Mesenchymal stem cell (in vitro differentiated cells and primary cell): ENCODE measurements around the gene TNFRSF4.
A peak's percentile ranks its signal among the peaks of the same experiment; 100 is the strongest.

Source experiments
- DNase-seq: peaks from one replicate; pipeline ENCODE4 v3.0.0-alpha.2; 2013
- H2AFZ ChIP-seq: one replicate; pipeline ENCODE4 v1.6.1; 2013; ENCODE audit warnings: low read depth, mild to moderate bottlenecking, control low read depth, inconsistent platforms, low read length, moderate library complexity
- H2AK5ac ChIP-seq: 2 replicates; pipeline ENCODE4 v1.6.1; 2013; ENCODE audit warnings: low read length, moderate library complexity, mild to moderate bottlenecking, inconsistent platforms; ENCODE audit not compliant: severe bottlenecking
- H2BK120ac ChIP-seq: one replicate; pipeline ENCODE4 v1.6.1; 2013; ENCODE audit warnings: low read depth, mild to moderate bottlenecking, inconsistent platforms, low read length, moderate library complexity
- H2BK12ac ChIP-seq, 2 experiments: one replicate each; pipeline ENCODE4 v1.6.1; 2013; ENCODE audit warnings: inconsistent platforms in 2 of 2, low read length in 2 of 2, mild to moderate bottlenecking in 2 of 2, moderate library complexity in 2 of 2, control low read depth in 1 of 2
- H2BK15ac ChIP-seq: one replicate; pipeline ENCODE4 v1.6.1; 2013; ENCODE audit warnings: mild to moderate bottlenecking, low read depth, inconsistent platforms; ENCODE audit not compliant: poor library complexity, severe bottlenecking
- H2BK5ac ChIP-seq: 2 replicates; pipeline ENCODE4 v1.6.1; 2013; ENCODE audit warnings: low read depth, mild to moderate bottlenecking, low read length, control low read depth, inconsistent platforms; ENCODE audit not compliant: poor library complexity, severe bottlenecking
- H3K14ac ChIP-seq, 2 experiments: one replicate each; pipeline ENCODE4 v1.6.1; 2013; ENCODE audit warnings: inconsistent platforms in 2 of 2, low read length in 2 of 2, control low read depth in 1 of 2, mild to moderate bottlenecking in 1 of 2, moderate library complexity in 1 of 2
- H3K18ac ChIP-seq, 2 experiments: one replicate each; pipeline ENCODE4 v1.6.1; 2013; ENCODE audit warnings: inconsistent platforms in 2 of 2, low read length in 2 of 2, control low read depth in 1 of 2, low read depth in 1 of 2, mild to moderate bottlenecking in 1 of 2
- H3K23ac ChIP-seq, 2 experiments: one replicate each; pipeline ENCODE4 v1.6.1; 2013; ENCODE audit warnings: inconsistent platforms in 2 of 2, low read length in 2 of 2, mild to moderate bottlenecking in 2 of 2, moderate library complexity in 2 of 2, control low read depth in 1 of 2
- H3K27ac ChIP-seq: 2 replicates; pipeline ENCODE4 v1.5.1; 2013; ENCODE audit warnings: mild to moderate bottlenecking, moderate library complexity, low read length, control low read depth, inconsistent platforms; ENCODE audit not compliant: poor library complexity, severe bottlenecking
- H3K27me3 ChIP-seq, 2 experiments: 2 replicates each; pipeline versions ENCODE4 v1.6.1 to v1.7.0; 2013; ENCODE audit warnings: low read length in 2 of 2, mild to moderate bottlenecking in 2 of 2, moderate library complexity in 2 of 2, control low read depth in 1 of 2, inconsistent platforms in 1 of 2; ENCODE audit not compliant: control insufficient read depth in 1 of 2, insufficient read depth in 1 of 2
- H3K36me3 ChIP-seq, 2 experiments: 2 replicates each; pipeline versions ENCODE4 v1.6.1 to v1.7.0; 2013; ENCODE audit warnings: low read length in 2 of 2, control low read depth in 1 of 2, inconsistent platforms in 1 of 2, low read depth in 1 of 2, mild to moderate bottlenecking in 1 of 2; ENCODE audit not compliant: insufficient read depth in 2 of 2, control insufficient read depth in 1 of 2
- H3K4ac ChIP-seq, 2 experiments: one replicate each; pipeline ENCODE4 v1.6.1; 2013; ENCODE audit warnings: inconsistent platforms in 2 of 2, low read length in 2 of 2, mild to moderate bottlenecking in 2 of 2, moderate library complexity in 2 of 2, control low read depth in 1 of 2, low read depth in 1 of 2
- H3K4me1 ChIP-seq: 2 replicates; pipeline ENCODE4 v1.6.1; 2013; ENCODE audit warnings: low read depth, low read length, control low read depth; ENCODE audit not compliant: control insufficient read depth, insufficient read depth
- H3K4me2 ChIP-seq: 2 replicates; pipeline ENCODE4 v1.6.1; 2013; ENCODE audit warnings: low read length, mild to moderate bottlenecking, inconsistent platforms; ENCODE audit not compliant: poor library complexity, severe bottlenecking
- H3K4me3 ChIP-seq, 2 experiments: 2 replicates each; pipeline versions ENCODE4 v1.5.1 to v1.7.0; 2013; ENCODE audit warnings: low read length in 2 of 2, mild to moderate bottlenecking in 2 of 2, control low read depth in 1 of 2, low read depth in 1 of 2; ENCODE audit not compliant: insufficient read depth in 1 of 2
- H3K79me1 ChIP-seq: replicated peaks from 2 replicates; pipeline ENCODE4 v1.6.1; 2013; ENCODE audit warnings: mild to moderate bottlenecking, control low read depth, low read length, inconsistent platforms; ENCODE audit not compliant: poor library complexity, severe bottlenecking
- H3K9ac ChIP-seq: 2 replicates; pipeline ENCODE4 v1.7.0; 2013; ENCODE audit warnings: mild to moderate bottlenecking, low read length, moderate library complexity
- H3K9me3 ChIP-seq: 2 replicates; pipeline ENCODE4 v1.7.0; 2013; ENCODE audit warnings: mild to moderate bottlenecking, low read length; ENCODE audit not compliant: control insufficient read depth
- H4K8ac ChIP-seq: one replicate; pipeline ENCODE4 v1.6.1; 2013; ENCODE audit warnings: inconsistent platforms, mild to moderate bottlenecking, low read length, moderate library complexity
- H4K91ac ChIP-seq: one replicate; pipeline ENCODE4 v1.6.1; 2013; ENCODE audit warnings: mild to moderate bottlenecking, low read length, inconsistent platforms
- WGBS: methylation state at CpG from one replicate; pipeline ENCODE4 v1.1.7; 2013; ENCODE audit warnings: mixed read lengths; 5-methylcytosine and 5-hydroxymethylcytosine counted together

The TNFRSF4 gene

DNA sequence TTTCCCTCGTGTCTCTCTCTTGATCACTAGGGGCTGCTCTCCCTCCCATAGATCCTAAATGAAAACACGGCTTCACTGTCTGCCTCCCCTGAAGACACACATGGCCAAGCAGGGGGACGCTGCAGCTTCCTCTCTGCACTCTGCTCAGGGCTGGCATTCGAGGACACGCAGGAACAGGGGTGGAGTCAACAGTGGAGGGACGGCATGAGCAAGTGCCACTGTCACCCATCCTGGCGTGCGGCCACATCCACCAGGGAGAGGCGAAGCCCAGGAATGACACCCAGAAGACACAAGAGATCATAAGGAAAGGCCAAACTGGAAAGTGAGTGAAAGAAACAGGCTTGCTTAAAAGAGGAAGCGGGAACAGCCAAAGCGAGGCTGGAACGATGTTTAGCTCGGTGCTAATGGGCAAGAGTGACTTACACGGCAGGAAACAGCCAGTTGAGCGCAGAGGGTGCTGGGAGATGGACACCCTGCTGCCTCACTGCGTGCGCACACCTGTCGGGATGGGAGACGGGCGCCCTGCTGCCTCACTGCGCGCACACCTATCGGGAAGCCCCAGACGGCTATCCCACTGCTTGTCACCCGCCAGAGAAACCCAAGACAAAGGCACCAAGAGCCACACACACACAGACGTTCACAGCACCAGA, 46.1 kb upstream of the TNFRSF4 start:
- WGBS, result 91% methylated on average over 26 of the region's 26 CpGs
- Histone ChIP-seq H2AFZ (no peak overlapping the region), H3K27me3 (no peaks in the 10 kb centered on the region), H3K4ac (no peak overlapping the region), H3K4me2 (no peak overlapping the region), H4K91ac (peak overlapping the region; percentile 28), H3K14ac (no peak overlapping the region), H3K27ac (no peak overlapping the region), H3K9ac (no peak overlapping the region), H2BK5ac (no peak overlapping the region), H3K4me3 (no peak overlapping the region), H3K18ac (peak overlapping the region in 1 of 2 experiments; percentile 22), H2BK12ac (no peak overlapping the region), H2BK120ac (no peak overlapping the region), H3K79me1 (peaks cover 36% of the 10 kb centered on the region), H3K4me1 (peaks cover 35% of the 10 kb centered on the region), H2BK15ac (no peak overlapping the region), H2AK5ac (no peak overlapping the region), H3K23ac (no peak overlapping the region), H3K9me3 (no peaks in the 10 kb centered on the region), H4K8ac (no peak overlapping the region), H3K36me3 (peaks cover 75 to 76% of the 10 kb centered on the region in 2 experiments)
- no peak for DNase-seq

GRCh38 chr1:1259540-1259939, 45.6 kb upstream of the TNFRSF4 start:
- no peak for DNase-seq
- Histone ChIP-seq H3K14ac (no peak overlapping the region), H3K4me1 (peaks cover 32% of the 10 kb centered on the region), H2AK5ac (no peak overlapping the region), H3K9me3 (no peaks in the 10 kb centered on the region), H2BK12ac (no peak overlapping the region), H3K79me1 (peaks cover 39% of the 10 kb centered on the region), H3K27me3 (no peaks in the 10 kb centered on the region), H3K27ac (no peak overlapping the region), H3K23ac (no peak overlapping the region), H4K8ac (no peak overlapping the region), H3K36me3 (peaks cover 75 to 82% of the 10 kb centered on the region in 2 experiments), H4K91ac (no peak overlapping the region), H3K4ac (no peak overlapping the region), H3K4me3 (no peak overlapping the region), H2AFZ (no peak overlapping the region), H2BK5ac (no peak overlapping the region), H3K18ac (no peak overlapping the region), H3K9ac (no peak overlapping the region), H2BK15ac (no peak overlapping the region), H2BK120ac (no peak overlapping the region), H3K4me2 (no peak overlapping the region)
- 98% methylated on average over 18 of the region's 18 CpGs for WGBS

GRCh38 chr1:1259119-1259488, 45.2 kb upstream of the TNFRSF4 start:
- Histone ChIP-seq H3K79me1 (peaks cover 40% of the 10 kb centered on the region), H3K36me3 (peaks cover 74 to 83% of the 10 kb centered on the region in 2 experiments), H3K4me2 (no peak overlapping the region), H2BK12ac (no peak overlapping the region), H3K14ac (no peak overlapping the region), H4K91ac (peak overlapping the region; percentile 29), H3K27ac (no peak overlapping the region), H2AK5ac (no peak overlapping the region), H3K4me1 (peaks cover 29% of the 10 kb centered on the region), H3K9ac (no peak overlapping the region), H3K4ac (no peak overlapping the region), H2BK15ac (no peak overlapping the region), H3K27me3 (no peaks in the 10 kb centered on the region), H2AFZ (no peak overlapping the region), H3K9me3 (no peaks in the 10 kb centered on the region), H2BK120ac (no peak overlapping the region), H2BK5ac (no peak overlapping the region), H3K23ac (no peak overlapping the region), H3K4me3 (peak overlapping the region in 1 of 2 experiments; percentile 5), H3K18ac (no peak overlapping the region), H4K8ac (no peak overlapping the region)
- WGBS, result 97% methylated on average over 22 of the region's 22 CpGs
- DNase-seq, result no peak

- no peaks in the 10 kb centered on the region for H3K27me3 ChIP-seq
- H3K36me3 ChIP-seq, result peaks cover 74 to 89% of the 10 kb centered on the region in 2 experiments
- no peaks in the 10 kb centered on the region for H3K9me3 ChIP-seq
- H4K91ac ChIP-seq, result no peak overlapping the region
- H3K14ac ChIP-seq, result no peak overlapping the region
- H4K8ac ChIP-seq, result no peak overlapping the region
- H2AFZ ChIP-seq, result no peak overlapping the region
- H3K23ac ChIP-seq, result no peak overlapping the region
- no peak overlapping the region for H2BK5ac ChIP-seq
- H2BK15ac ChIP-seq, result no peak overlapping the region
- H2BK12ac ChIP-seq, result no peak overlapping the region
- peaks cover 44% of the 10 kb centered on the region for H3K79me1 ChIP-seq
- H2BK120ac ChIP-seq, result no peak overlapping the region
- WGBS, result 96% methylated on average over 25 of the region's 31 CpGs
- DNase-seq, result no peak
- H3K27ac ChIP-seq, result no peak overlapping the region
- H2AK5ac ChIP-seq, result no peak overlapping the region
- H3K18ac ChIP-seq, result no peak overlapping the region
- H3K4me2 ChIP-seq, result no peak overlapping the region
- H3K4me1 ChIP-seq, result peaks cover 25% of the 10 kb centered on the region
- H3K4me3 ChIP-seq, result no peak overlapping the region
- H3K9ac ChIP-seq, result no peak overlapping the region
- H3K4ac ChIP-seq, result no peak overlapping the region
Observed at GRCh38 chr1:1256956-1257871, 43.3 kb upstream of the TNFRSF4 start.
